HG03108 (cell line): ENCODE data around the gene HUNK.
"Not testable (repeated sequence)": the region's sequence is repeated elsewhere in the genome, so short reads cannot be mapped to it uniquely, and the experiment has no call there.

Experiments
- ATAC-seq: cut with Tn5 transposase; IDR thresholded peaks from one replicate; pipeline ENCODE4 v1.9.1; 2021; ENCODE audit warnings: moderate library complexity; ENCODE audit not compliant: unreplicated experiment

HUNK gene

GRCh38 chr21:31872452-31873274, at the start of gene HUNK:
Gene HUNK (plus strand): TSS chr21:31873020. CDS start chr21:31873675, 655 bp downstream.
- no peak for ATAC-seq

GRCh38 chr21:31829736-31830472, 42.9 kb upstream of the HUNK start:
- no peak for ATAC-seq

GRCh38 chr21:31830701-31831100, 42.1 kb upstream of the HUNK start:
- no peak for ATAC-seq

- ATAC-seq = no peak
Measured at GRCh38 chr21:31837041-31837440, 35.8 kb upstream of the HUNK start.

GRCh38 chr21:31837618-31838390, 35.0 kb upstream of the HUNK start:
- no peak for ATAC-seq

GRCh38 chr21:31838586-31839355, 34.0 kb upstream of the HUNK start:
- no peak for ATAC-seq

- no peak for ATAC-seq
Measured at GRCh38 chr21:31844206-31844605, 28.6 kb upstream of the HUNK start.

- no peak for ATAC-seq
Measured at GRCh38 chr21:31845151-31845729, 27.6 kb upstream of the HUNK start.

GRCh38 chr21:31846690-31847089, 26.1 kb upstream of the HUNK start:
- no peak for ATAC-seq

GRCh38 chr21:31847761-31848160, 25.1 kb upstream of the HUNK start:
- ATAC-seq = no peak

GRCh38 chr21:31848326-31848985, 24.4 kb upstream of the HUNK start:
- no peak for ATAC-seq

GRCh38 chr21:31850886-31851285, 21.9 kb upstream of the HUNK start:
- ATAC-seq = no peak

- no peak for ATAC-seq
Measured at GRCh38 chr21:31855180-31855579, 17.6 kb upstream of the HUNK start.

GRCh38 chr21:31857096-31857495, 15.7 kb upstream of the HUNK start:
- no peak for ATAC-seq

- ATAC-seq = not testable (repeated sequence)
Measured at GRCh38 chr21:31857631-31858030, 15.2 kb upstream of the HUNK start.

GRCh38 chr21:31860851-31861250, 12.0 kb upstream of the HUNK start:
- ATAC-seq = no peak

- no peak for ATAC-seq
Measured at GRCh38 chr21:31862078-31862477, 10.7 kb upstream of the HUNK start.

- no peak for ATAC-seq
Measured at GRCh38 chr21:31865429-31865970, 7.3 kb upstream of the HUNK start.

GRCh38 chr21:31866077-31866511, 6.7 kb upstream of the HUNK start:
- ATAC-seq = no peak
